Upper lobe of left lung (tissue), 6 donors: Measurements from ENCODE around the gene TP53TG5. TPM values are rescaled to one million over a fixed set of nuclear protein-coding genes. Genes with fewer than 3 reads are reported as not detected.
A peak's percentile ranks its signal among the peaks of the same experiment; 100 is the strongest.

Experiments used
- ATAC-seq, 2 donors: fragments of 200-7000 bp; cut with Tn5 transposase; one replicate each; pipeline ENCODE4 v1.9.1; 2022; ENCODE audit warnings: mild to moderate bottlenecking in 2 of 2, moderate library complexity in 2 of 2; ENCODE audit not compliant: low FRiP score in 2 of 2
- DNase-seq, 2 donors: peaks; one replicate each; pipeline ENCODE4 v3.0.0-alpha.2; 2019 to 2020
- H3K27ac ChIP-seq, 4 donors: fragments of 200-600 bp; sonication (generic); one replicate each; pipeline ENCODE4 v1.5.1; 2016 to 2019
- H3K27me3 ChIP-seq, 4 donors: fragments of 200-600 bp; sonication (generic); one replicate each; pipeline ENCODE4 v1.5.1; 2017 to 2019
- H3K36me3 ChIP-seq, 4 donors: fragments of 200-600 bp; sonication (generic); one replicate each; pipeline ENCODE4 v1.5.1; 2016 to 2019
- H3K4me1 ChIP-seq, 4 donors: fragments of 200-600 bp; sonication (generic); one replicate each; pipeline ENCODE4 v1.5.1; 2018 to 2019
- H3K4me3 ChIP-seq, 4 donors: fragments of 200-600 bp; sonication (generic); one replicate each; pipeline ENCODE4 v1.5.1; 2017 to 2019; ENCODE audit warnings: mild to moderate bottlenecking in 2 of 4, moderate library complexity in 1 of 4
- H3K9me3 ChIP-seq, 4 donors: fragments of 200-600 bp; sonication (generic); one replicate each; pipeline ENCODE4 v1.5.1; 2018 to 2019
- CTCF ChIP-seq, 6 experiments: fragments of 450-650 bp in 4 of 6; fragments of 200-600 bp in 2 of 6; sonication (generic) in 2 of 6; IDR thresholded peaks; one replicate each; pipeline ENCODE4 v1.5.1; 2016 to 2019; ENCODE audit warnings: antibody characterized with exemption in 6 of 6
- EP300 ChIP-seq, 4 donors: sonication (generic); formaldehyde crosslinking; IDR thresholded peaks; one replicate each; pipeline ENCODE4 v1.5.1; 2017; ENCODE audit warnings: antibody characterized with exemption in 4 of 4, control low read depth in 2 of 4
- POLR2A ChIP-seq, 4 donors: fragments of 450-650 bp; IDR thresholded peaks; one replicate each; pipeline ENCODE4 v1.5.1; 2016 to 2017; ENCODE audit warnings: antibody characterized with exemption in 4 of 4, mild to moderate bottlenecking in 2 of 4
- POLR2AphosphoS5 ChIP-seq, 2 donors: sonication (generic); formaldehyde crosslinking; IDR thresholded peaks; one replicate each; pipeline ENCODE4 v1.5.1; 2017; ENCODE audit warnings: antibody characterized with exemption in 2 of 2
- WGBS, 2 donors: methylation state at CpG; one replicate each; pipeline ENCODE4 v1.1.5; 2017 to 2018; 5-methylcytosine and 5-hydroxymethylcytosine counted together
- total RNA-seq, 6 donors: library from RNA; depleted of rRNA in 4 of 6; stranded (reverse); fragments of >200 nt in 4 of 6; gene quantifications; one replicate each; pipeline versions ENCODE4 v1.1.0 to v1.2.1, GENCODE V29; 2016 to 2021
- donor health status: DM: no; HTN: no; CAD: no; lungs with moderate emphysema.
- donor health status: DM: no; HTN: yes; CAD: no; lungs with severe emphysema.

TP53TG5 gene
- total RNA-seq, 6 donors from 2014 or later: not detected

GRCh38 chr20:45415822-45416637 lies 37.9 kb upstream of the TP53TG5 start, which contains the start of gene PIGT:
PIGT (plus strand) TSS chr20:45416141; CDS start chr20:45416157, 16 bp downstream.
- peak in 1 of 4 donors; percentile 21 for TF ChIP-seq EP300 (IDR thresholded peaks at IDR 0.05)
- peak; percentile 73 to 92 (median 84) for TF ChIP-seq POLR2A (IDR thresholded peaks at IDR 0.05)
- peak in 2 of 6 experiments; percentile 3 to 23 for TF ChIP-seq CTCF (IDR thresholded peaks at IDR 0.05)
- peak; percentile 81 to 90 for TF ChIP-seq POLR2AphosphoS5 (IDR thresholded peaks at IDR 0.05)
- peaks cover 20 to 33% (median 25%) of the 10 kb centered on the region in 4 donors for H3K4me1 ChIP-seq
- peaks cover 14 to 38% (median 22%) of the 10 kb centered on the region in 4 donors for H3K36me3 ChIP-seq
- DNase-seq: peak; percentile 91 to 92
- 1 to 3% methylated on average over 9 to 46 of the region's 52 CpGs for WGBS, 2 donors
- no peaks in the 10 kb centered on the region for H3K9me3 ChIP-seq
- peak; percentile 93 to 95 for ATAC-seq
- peak within 1 kb of the TSS; percentile 80 to 91 (median 88) for H3K27ac ChIP-seq
- peak within 1 kb of the TSS; percentile 71 to 94 (median 87) for H3K4me3 ChIP-seq
- H3K27me3 ChIP-seq: no peaks in the 10 kb centered on the region

- 72 to 87% methylated on average over 3 of the region's 3 CpGs for WGBS, 2 donors
- H3K4me1 ChIP-seq: peaks cover 15 to 24% (median 19%) of the 10 kb centered on the region in 4 donors
- no peak overlapping the region for H3K27ac ChIP-seq
- no peak for ATAC-seq
- DNase-seq: no peak
- H3K9me3 ChIP-seq: no peaks in the 10 kb centered on the region
- TF ChIP-seq CTCF (IDR thresholded peaks at IDR 0.05) (no peak), EP300 (IDR thresholded peaks at IDR 0.05) (no peak), POLR2AphosphoS5 (IDR thresholded peaks at IDR 0.05) (no peak), POLR2A (IDR thresholded peaks at IDR 0.05) (no peak)
- H3K36me3 ChIP-seq: peaks cover 0 to 38% (median 14%) of the 10 kb centered on the region in 4 donors
- H3K4me3 ChIP-seq: no peak overlapping the region
- H3K27me3 ChIP-seq: no peaks in the 10 kb centered on the region
Measured at GRCh38 chr20:45413479-45413878, 35.4 kb upstream of the TP53TG5 start.

GRCh38 chr20:45412653-45413052 lies 34.5 kb upstream of the TP53TG5 start:
- Histone ChIP-seq H3K4me3 (no peak overlapping the region), H3K4me1 (peaks cover 20 to 30% (median 24%) of the 10 kb centered on the region in 4 donors), H3K27ac (no peak overlapping the region), H3K27me3 (no peaks in the 10 kb centered on the region), H3K9me3 (no peaks in the 10 kb centered on the region), H3K36me3 (peaks cover 0 to 39% (median 14%) of the 10 kb centered on the region in 4 donors)
- TF ChIP-seq POLR2AphosphoS5 (IDR thresholded peaks at IDR 0.05): no peak
- no peak for TF ChIP-seq EP300 (IDR thresholded peaks at IDR 0.05)
- no peak for TF ChIP-seq CTCF (IDR thresholded peaks at IDR 0.05)
- no peak for TF ChIP-seq POLR2A (IDR thresholded peaks at IDR 0.05)
- DNase-seq (no peak), ATAC-seq (no peak)
- 79 to 83% methylated on average over 5 of the region's 5 CpGs for WGBS, 2 donors

GRCh38 chr20:45410887-45411286 lies 32.8 kb upstream of the TP53TG5 start:
- TF ChIP-seq CTCF (IDR thresholded peaks at IDR 0.05): no peak
- TF ChIP-seq EP300 (IDR thresholded peaks at IDR 0.05): no peak
- TF ChIP-seq POLR2A (IDR thresholded peaks at IDR 0.05): no peak
- TF ChIP-seq POLR2AphosphoS5 (IDR thresholded peaks at IDR 0.05): no peak
- Histone ChIP-seq H3K4me1 (peaks cover 15 to 18% (median 17%) of the 10 kb centered on the region in 4 donors), H3K27ac (no peak overlapping the region), H3K27me3 (no peaks in the 10 kb centered on the region), H3K4me3 (no peak overlapping the region), H3K9me3 (no peaks in the 10 kb centered on the region), H3K36me3 (peaks cover 0 to 39% (median 14%) of the 10 kb centered on the region in 4 donors)
- WGBS, 2 donors: 78 to 88% methylated on average over 8 of the region's 8 CpGs
- ATAC-seq (no peak), DNase-seq (no peak)
